Measurements from ENCODE around the gene GSC. TPM values are rescaled to one million over a fixed set of nuclear protein-coding genes. Genes with fewer than 3 reads are reported as not detected.

The GSC gene
- total RNA-seq, 2 donors from 2014 or later = 37.0 to 94.4 TPM

DNA sequence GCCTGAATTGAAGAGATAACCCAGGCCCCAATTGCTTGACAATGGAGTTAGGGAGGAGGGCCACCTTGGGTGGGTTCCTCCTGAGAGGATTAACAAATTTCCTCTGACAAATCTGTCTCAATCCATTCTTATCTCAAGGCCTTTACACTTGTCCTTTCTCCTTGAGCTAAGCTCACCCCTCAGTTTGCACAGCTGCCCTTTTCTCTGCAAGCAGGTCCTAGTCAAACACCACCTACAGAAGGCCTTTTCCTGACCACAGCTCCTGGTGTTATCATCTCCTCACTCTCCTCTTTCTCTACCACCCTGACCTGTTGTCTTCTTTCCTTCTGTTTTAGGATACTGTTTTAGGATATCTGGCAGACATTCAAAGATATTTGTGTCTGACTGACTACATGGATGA is 26.4 kb upstream of the GSC start:
- TF ChIP-seq, protein P1, sequence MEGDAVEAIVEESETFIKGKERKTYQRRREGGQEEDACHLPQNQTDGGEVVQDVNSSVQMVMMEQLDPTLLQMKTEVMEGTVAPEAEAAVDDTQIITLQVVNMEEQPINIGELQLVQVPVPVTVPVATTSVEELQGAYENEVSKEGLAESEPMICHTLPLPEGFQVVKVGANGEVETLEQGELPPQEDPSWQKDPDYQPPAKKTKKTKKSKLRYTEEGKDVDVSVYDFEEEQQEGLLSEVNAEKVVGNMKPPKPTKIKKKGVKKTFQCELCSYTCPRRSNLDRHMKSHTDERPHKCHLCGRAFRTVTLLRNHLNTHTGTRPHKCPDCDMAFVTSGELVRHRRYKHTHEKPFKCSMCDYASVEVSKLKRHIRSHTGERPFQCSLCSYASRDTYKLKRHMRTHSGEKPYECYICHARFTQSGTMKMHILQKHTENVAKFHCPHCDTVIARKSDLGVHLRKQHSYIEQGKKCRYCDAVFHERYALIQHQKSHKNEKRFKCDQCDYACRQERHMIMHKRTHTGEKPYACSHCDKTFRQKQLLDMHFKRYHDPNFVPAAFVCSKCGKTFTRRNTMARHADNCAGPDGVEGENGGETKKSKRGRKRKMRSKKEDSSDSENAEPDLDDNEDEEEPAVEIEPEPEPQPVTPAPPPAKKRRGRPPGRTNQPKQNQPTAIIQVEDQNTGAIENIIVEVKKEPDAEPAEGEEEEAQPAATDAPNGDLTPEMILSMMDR (conservative IDR thresholded peaks at IDR 0.05) = no peak
- Mint-ChIP-seq H3K9me3 (no peaks in the 10 kb centered on the region), H3K4me3 (no peak overlapping the region), H3K4me1 (peaks cover 17% of the 10 kb centered on the region), H3K27me3 (ENCODE audit: insufficient read depth) (peaks cover 83% of the 10 kb centered on the region), H3K27ac (no peak overlapping the region), H3K36me3 (ENCODE audit: low read depth) (peaks cover 1% of the 10 kb centered on the region)
- no peaks in the 10 kb centered on the region for H3K9me3 ChIP-seq (ENCODE audit: control insufficient read depth, low read length)
- H3K27me3 ChIP-seq (ENCODE audit: control insufficient read depth, insufficient read depth, low read length, poor library complexity, severe bottlenecking) = peaks cover 82% of the 10 kb centered on the region
- no peak overlapping the region for H3K27ac ChIP-seq (ENCODE audit: low read depth, low read length)
- H3K4me1 ChIP-seq (ENCODE audit: control insufficient read depth, insufficient read depth, low read length) = peaks cover 12% of the 10 kb centered on the region
- DNase-seq = no peak
- no peak overlapping the region for H3K9ac ChIP-seq (ENCODE audit: extremely low read depth, low read length, poor library complexity, severe bottlenecking)
- H3K4me3 ChIP-seq (ENCODE audit: low read length) = no peak overlapping the region
- no peaks in the 10 kb centered on the region for H3K36me3 ChIP-seq (ENCODE audit: control insufficient read depth, insufficient read depth, low read length)

DNA sequence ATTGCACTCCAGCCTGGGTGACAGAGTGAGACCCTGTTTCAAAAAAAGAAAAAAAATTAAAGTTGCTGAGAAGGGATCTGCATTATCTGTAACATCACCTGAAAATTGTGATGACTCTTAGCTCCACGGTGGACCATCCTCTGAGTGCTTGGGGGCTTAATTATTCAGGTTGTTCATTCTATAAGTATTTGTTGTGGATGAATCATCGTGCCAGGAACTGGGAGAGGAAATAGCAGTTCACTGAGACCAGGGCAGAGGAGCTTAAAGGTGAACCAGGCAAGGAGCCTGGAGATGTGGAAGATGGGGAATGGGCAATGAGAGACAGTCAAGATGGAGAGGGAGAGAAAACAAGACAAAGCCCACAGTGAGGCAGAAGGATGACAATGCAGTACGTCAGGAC is 25.5 kb upstream of the GSC start:
- Mint-ChIP-seq H3K4me1 (peaks cover 17% of the 10 kb centered on the region), H3K4me3 (no peak overlapping the region), H3K36me3 (ENCODE audit: low read depth) (peaks cover 1% of the 10 kb centered on the region), H3K27me3 (ENCODE audit: insufficient read depth) (peaks cover 78% of the 10 kb centered on the region), H3K9me3 (no peaks in the 10 kb centered on the region), H3K27ac (no peak overlapping the region)
- TF ChIP-seq, protein P1 (conservative IDR thresholded peaks at IDR 0.05) = no peak
- 83 to 88% methylated on average over 2 to 3 of the region's 3 CpGs for WGBS, 2 experiments (ENCODE audit: insufficient coverage in 1 of 2, insufficient read length in 1 of 2)
- H3K9me3 ChIP-seq (ENCODE audit: control insufficient read depth, low read length) = no peaks in the 10 kb centered on the region
- no peak for DNase-seq
- H3K4me3 ChIP-seq (ENCODE audit: low read length) = no peak overlapping the region
- H3K27ac ChIP-seq (ENCODE audit: low read depth, low read length) = no peak overlapping the region
- H3K36me3 ChIP-seq (ENCODE audit: control insufficient read depth, insufficient read depth, low read length) = no peaks in the 10 kb centered on the region
- peaks cover 76% of the 10 kb centered on the region for H3K27me3 ChIP-seq (ENCODE audit: control insufficient read depth, insufficient read depth, low read length, poor library complexity, severe bottlenecking)
- H3K9ac ChIP-seq (ENCODE audit: extremely low read depth, low read length, poor library complexity, severe bottlenecking) = no peak overlapping the region
- H3K4me1 ChIP-seq (ENCODE audit: control insufficient read depth, insufficient read depth, low read length) = peaks cover 12% of the 10 kb centered on the region

DNA sequence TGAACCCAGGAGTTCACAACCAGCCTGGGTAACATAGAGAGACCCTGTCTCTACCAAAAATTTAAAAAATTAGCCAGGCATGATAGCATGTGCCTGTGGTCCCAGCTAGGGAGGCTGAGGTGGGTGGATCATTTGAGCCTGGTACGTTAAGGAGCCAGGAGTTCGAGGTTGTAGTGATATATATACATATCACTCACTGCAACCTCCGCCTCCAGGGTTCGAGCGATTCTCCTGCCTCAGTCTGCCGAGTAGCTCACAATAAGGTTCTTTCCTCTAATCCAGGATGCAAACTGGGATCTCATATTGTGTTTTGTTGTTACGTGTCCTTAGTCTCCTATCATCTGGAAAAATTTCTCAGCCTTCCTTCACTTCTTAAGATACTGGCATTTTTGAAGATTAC is 24.0 kb upstream of the GSC start:
- WGBS, 2 experiments (ENCODE audit: insufficient coverage in 1 of 2, insufficient read length in 1 of 2) = 92 to 95% methylated on average over 2 to 6 of the region's 7 CpGs
- H3K4me1 ChIP-seq (ENCODE audit: control insufficient read depth, insufficient read depth, low read length) = peaks cover 12% of the 10 kb centered on the region
- no peak overlapping the region for H3K27ac ChIP-seq (ENCODE audit: low read depth, low read length)
- DNase-seq = no peak
- Mint-ChIP-seq H3K27me3 (ENCODE audit: insufficient read depth) (peaks cover 73% of the 10 kb centered on the region), H3K9me3 (no peaks in the 10 kb centered on the region), H3K36me3 (ENCODE audit: low read depth) (peaks cover 1% of the 10 kb centered on the region), H3K4me1 (peaks cover 17% of the 10 kb centered on the region), H3K27ac (no peak overlapping the region), H3K4me3 (no peak overlapping the region)
- H3K4me3 ChIP-seq (ENCODE audit: low read length) = no peak overlapping the region
- peaks cover 64% of the 10 kb centered on the region for H3K27me3 ChIP-seq (ENCODE audit: control insufficient read depth, insufficient read depth, low read length, poor library complexity, severe bottlenecking)
- TF ChIP-seq, protein P1 (conservative IDR thresholded peaks at IDR 0.05) = no peak
- no peaks in the 10 kb centered on the region for H3K36me3 ChIP-seq (ENCODE audit: control insufficient read depth, insufficient read depth, low read length)
- no peak overlapping the region for H3K9ac ChIP-seq (ENCODE audit: extremely low read depth, low read length, poor library complexity, severe bottlenecking)
- H3K9me3 ChIP-seq (ENCODE audit: control insufficient read depth, low read length) = no peaks in the 10 kb centered on the region

Data from endodermal cell (in vitro differentiated cells).